H1 (cell line): ENCODE measurements around the gene LCOR. TPM values are rescaled to one million over a fixed set of nuclear protein-coding genes. Genes with fewer than 3 reads are reported as not detected.

ENCODE experiments used
- BRCA1 ChIP-seq: IDR thresholded peaks from 2 replicates; pipeline ENCODE4 v1.6.1; 2012; ENCODE audit warnings: low read depth, low read length, improper control_type of control experiment
- HDAC2 ChIP-seq, 2 experiments: fragments of 300-600 bp in 1 of 2; sonication (generic) in 1 of 2; IDR thresholded peaks; 2 replicates each; pipeline ENCODE4 v1.6.1; 2011 to 2012; ENCODE audit warnings: low read depth in 2 of 2, low read length in 2 of 2, mild to moderate bottlenecking in 2 of 2, moderate library complexity in 2 of 2, borderline replicate concordance in 1 of 2, inconsistent platforms in 1 of 2
- POLR2A ChIP-seq, 2 experiments: IDR thresholded peaks; 1 replicate in 1 of 2; 2 replicates in 1 of 2; pipeline ENCODE4 v1.6.1; 2011; ENCODE audit warnings: low read depth in 2 of 2, low read length in 2 of 2, mild to moderate bottlenecking in 2 of 2; ENCODE audit errors: control extremely low read depth in 1 of 2
- POLR2AphosphoS5 ChIP-seq: IDR thresholded peaks from 2 replicates; pipeline ENCODE4 v1.6.1; 2011; ENCODE audit warnings: low read depth, low read length
- polyA plus RNA-seq, 7 experiments: library from polyadenylated mRNA; depleted of rRNA in 3 of 7; stranded (reverse) in 5 of 7; unstranded in 2 of 7; fragments of >200 nt in 5 of 7; fragments of 200-250 nt in 2 of 7; gene quantifications; 1 replicate in 5 of 7; 2 replicates in 1 of 7; 4 replicates in 1 of 7; pipeline versions ENCODE4 v1.2.1 to v1.2.3, GENCODE V29; 2011 to 2013; ENCODE audit warnings: missing spikeins in 2 of 7, mixed read lengths in 2 of 7
- total RNA-seq: library from RNA; stranded (reverse); fragmentation: NEBNext Ultra II Directional; extraction: Animal tissue kit (Norgen Biotek cat#: 25700); gene quantifications from 2 replicates; pipeline ENCODE4 v1.2.1, GENCODE V29; 2021

The LCOR gene
- total and polyA plus RNA-seq, 2 of the 8 experiments (the other 6 are each of a cell fraction or from before 2014, with no cell fraction given) = 4.7 to 25.5 TPM

DNA sequence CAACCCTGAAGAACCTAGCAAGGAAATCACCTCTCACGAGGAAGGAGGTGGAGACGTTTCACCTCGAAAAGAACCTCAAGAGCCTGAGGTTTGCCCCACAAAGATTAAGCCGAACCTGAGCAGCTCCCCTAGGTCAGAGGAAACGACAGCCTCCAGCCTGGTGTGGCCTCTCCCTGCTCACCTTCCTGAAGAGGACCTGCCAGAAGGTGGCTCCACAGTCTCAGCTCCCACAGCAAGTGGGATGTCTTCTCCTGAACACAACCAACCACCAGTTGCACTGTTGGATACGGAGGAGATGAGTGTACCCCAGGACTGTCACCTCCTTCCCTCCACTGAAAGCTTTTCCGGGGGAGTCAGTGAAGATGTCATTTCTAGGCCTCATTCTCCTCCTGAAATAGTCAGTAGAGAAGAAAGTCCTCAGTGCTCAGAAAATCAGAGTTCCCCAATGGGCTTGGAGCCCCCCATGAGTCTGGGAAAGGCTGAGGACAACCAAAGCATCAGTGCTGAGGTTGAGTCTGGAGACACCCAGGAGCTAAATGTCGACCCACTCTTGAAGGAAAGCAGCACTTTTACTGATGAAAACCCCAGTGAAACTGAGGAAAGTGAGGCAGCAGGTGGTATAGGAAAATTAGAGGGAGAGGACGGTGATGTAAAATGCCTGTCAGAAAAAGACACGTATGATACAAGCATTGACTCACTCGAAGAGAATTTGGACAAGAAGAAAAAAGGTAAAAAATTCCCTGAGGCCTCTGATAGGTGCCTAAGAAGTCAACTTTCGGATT is 150.2 kb downstream of the LCOR start (continued):
- no peak for TF ChIP-seq POLR2AphosphoS5
- TF ChIP-seq POLR2A (IDR thresholded peaks at IDR 0.05; ENCODE audit: control extremely low read depth in 1 of 2, low read depth in 2 of 2, low read length in 2 of 2) = no peak
- TF ChIP-seq BRCA1 = no peak
- TF ChIP-seq HDAC2 (IDR thresholded peaks at IDR 0.05; ENCODE audit: borderline replicate concordance in 1 of 2, low read depth in 2 of 2, low read length in 2 of 2) = no peak
